Upper lobe of left lung (tissue), 4 donors: ENCODE measurements around the gene HAUS6.

ENCODE experiments used
- EP300 ChIP-seq, 4 donors: sonication (generic); formaldehyde crosslinking; IDR thresholded peaks; one replicate each; pipeline ENCODE4 v1.5.1; 2017; ENCODE audit warnings: antibody characterized with exemption in 4 of 4, control low read depth in 2 of 4
- POLR2A ChIP-seq, 4 donors: fragments of 450-650 bp; IDR thresholded peaks; one replicate each; pipeline ENCODE4 v1.5.1; 2016 to 2017; ENCODE audit warnings: antibody characterized with exemption in 4 of 4, mild to moderate bottlenecking in 2 of 4
- POLR2AphosphoS5 ChIP-seq, 2 donors: sonication (generic); formaldehyde crosslinking; IDR thresholded peaks; one replicate each; pipeline ENCODE4 v1.5.1; 2017; ENCODE audit warnings: antibody characterized with exemption in 2 of 2
- TF ChIP-seq, protein P1 (sequence below), 6 experiments: fragments of 450-650 bp in 4 of 6; fragments of 200-600 bp in 2 of 6; sonication (generic) in 2 of 6; IDR thresholded peaks; one replicate each; pipeline ENCODE4 v1.5.1; 2016 to 2019; ENCODE audit warnings: antibody characterized with exemption in 6 of 6

DNA sequence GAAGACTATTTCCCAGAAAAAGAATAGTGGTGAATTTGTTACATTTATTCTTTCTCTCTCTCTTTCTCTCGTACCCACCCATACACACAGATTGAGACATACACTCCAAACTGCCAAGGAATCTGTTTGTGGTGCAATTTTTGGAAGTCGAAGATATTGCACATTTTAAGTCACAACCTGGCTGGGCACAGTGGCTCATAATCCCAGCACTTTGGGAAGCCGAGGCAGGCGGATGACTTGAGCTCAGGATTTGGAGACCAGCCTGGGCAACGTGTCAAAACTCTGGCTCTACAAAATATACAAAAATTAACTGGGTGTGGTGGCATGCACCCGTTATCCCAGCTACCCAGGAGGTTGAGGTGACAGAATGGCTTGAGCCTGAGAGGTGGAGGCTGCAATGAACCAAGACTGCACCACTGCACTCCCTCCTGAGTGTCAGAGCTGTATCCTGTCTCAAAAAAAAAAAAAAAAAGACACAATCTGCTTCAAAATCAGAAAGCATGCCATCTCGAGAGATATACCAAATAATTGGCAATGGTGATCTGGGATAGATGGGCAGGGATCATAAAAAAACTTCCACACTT is 43.8 kb upstream of the HAUS6 start:
- TF ChIP-seq, protein P1, sequence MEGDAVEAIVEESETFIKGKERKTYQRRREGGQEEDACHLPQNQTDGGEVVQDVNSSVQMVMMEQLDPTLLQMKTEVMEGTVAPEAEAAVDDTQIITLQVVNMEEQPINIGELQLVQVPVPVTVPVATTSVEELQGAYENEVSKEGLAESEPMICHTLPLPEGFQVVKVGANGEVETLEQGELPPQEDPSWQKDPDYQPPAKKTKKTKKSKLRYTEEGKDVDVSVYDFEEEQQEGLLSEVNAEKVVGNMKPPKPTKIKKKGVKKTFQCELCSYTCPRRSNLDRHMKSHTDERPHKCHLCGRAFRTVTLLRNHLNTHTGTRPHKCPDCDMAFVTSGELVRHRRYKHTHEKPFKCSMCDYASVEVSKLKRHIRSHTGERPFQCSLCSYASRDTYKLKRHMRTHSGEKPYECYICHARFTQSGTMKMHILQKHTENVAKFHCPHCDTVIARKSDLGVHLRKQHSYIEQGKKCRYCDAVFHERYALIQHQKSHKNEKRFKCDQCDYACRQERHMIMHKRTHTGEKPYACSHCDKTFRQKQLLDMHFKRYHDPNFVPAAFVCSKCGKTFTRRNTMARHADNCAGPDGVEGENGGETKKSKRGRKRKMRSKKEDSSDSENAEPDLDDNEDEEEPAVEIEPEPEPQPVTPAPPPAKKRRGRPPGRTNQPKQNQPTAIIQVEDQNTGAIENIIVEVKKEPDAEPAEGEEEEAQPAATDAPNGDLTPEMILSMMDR (IDR thresholded peaks at IDR 0.05): no peak
- TF ChIP-seq POLR2A (IDR thresholded peaks at IDR 0.05) (no peak), EP300 (IDR thresholded peaks at IDR 0.05) (no peak), POLR2AphosphoS5 (IDR thresholded peaks at IDR 0.05) (no peak)
